Fibroblast of villous mesenchyme (primary cell): ENCODE measurements around the gene SFXN2. TPM values are rescaled to one million over a fixed set of nuclear protein-coding genes. Genes with fewer than 3 reads are reported as not detected.

Experiments
- DNase-seq: peaks from one replicate; pipeline ENCODE4 v3.0.0-alpha.2; 2010; ENCODE audit warnings: low read depth
- H3K4me3 ChIP-seq: 2 replicates; pipeline ENCODE4 v1.5.1; 2011; ENCODE audit warnings: low read depth, mild to moderate bottlenecking, low read length
- total RNA-seq: library from RNA; depleted of rRNA; stranded (reverse); fragments of >200 nt; gene quantifications from 2 replicates; pipeline ENCODE4 v1.2.3, GENCODE V29; 2012
- TF ChIP-seq, protein P1 (sequence below): IDR thresholded peaks from 2 replicates; pipeline ENCODE4 v1.5.1; 2012; ENCODE audit warnings: low read depth, mild to moderate bottlenecking, low read length; ENCODE audit not compliant: insufficient read depth

Gene SFXN2
- total RNA-seq, 1 donor, result 3.5 TPM

DNA sequence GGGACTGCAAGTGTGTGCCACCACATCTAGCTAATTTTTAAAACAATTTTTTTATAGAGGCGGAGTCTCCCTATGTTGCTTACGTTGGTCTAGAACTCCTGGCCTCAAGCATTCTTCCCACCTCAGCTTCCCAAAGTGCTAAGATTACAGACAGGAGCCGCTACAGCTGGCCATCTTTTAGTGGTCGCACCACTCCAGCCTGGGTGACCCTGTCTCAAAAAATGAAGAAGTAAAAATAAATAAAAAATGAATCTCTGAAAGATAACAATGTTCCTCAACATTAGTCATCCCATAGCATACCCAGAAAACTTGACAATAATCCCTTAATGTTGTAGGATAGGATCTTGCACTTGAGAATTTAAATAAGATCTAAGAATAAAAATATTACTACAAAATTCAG lies 47.5 kb downstream of the SFXN2 start:
- H3K4me3 ChIP-seq, result no peak overlapping the region
- TF ChIP-seq, protein P1, sequence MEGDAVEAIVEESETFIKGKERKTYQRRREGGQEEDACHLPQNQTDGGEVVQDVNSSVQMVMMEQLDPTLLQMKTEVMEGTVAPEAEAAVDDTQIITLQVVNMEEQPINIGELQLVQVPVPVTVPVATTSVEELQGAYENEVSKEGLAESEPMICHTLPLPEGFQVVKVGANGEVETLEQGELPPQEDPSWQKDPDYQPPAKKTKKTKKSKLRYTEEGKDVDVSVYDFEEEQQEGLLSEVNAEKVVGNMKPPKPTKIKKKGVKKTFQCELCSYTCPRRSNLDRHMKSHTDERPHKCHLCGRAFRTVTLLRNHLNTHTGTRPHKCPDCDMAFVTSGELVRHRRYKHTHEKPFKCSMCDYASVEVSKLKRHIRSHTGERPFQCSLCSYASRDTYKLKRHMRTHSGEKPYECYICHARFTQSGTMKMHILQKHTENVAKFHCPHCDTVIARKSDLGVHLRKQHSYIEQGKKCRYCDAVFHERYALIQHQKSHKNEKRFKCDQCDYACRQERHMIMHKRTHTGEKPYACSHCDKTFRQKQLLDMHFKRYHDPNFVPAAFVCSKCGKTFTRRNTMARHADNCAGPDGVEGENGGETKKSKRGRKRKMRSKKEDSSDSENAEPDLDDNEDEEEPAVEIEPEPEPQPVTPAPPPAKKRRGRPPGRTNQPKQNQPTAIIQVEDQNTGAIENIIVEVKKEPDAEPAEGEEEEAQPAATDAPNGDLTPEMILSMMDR, result no peak
- no peak for DNase-seq

DNA sequence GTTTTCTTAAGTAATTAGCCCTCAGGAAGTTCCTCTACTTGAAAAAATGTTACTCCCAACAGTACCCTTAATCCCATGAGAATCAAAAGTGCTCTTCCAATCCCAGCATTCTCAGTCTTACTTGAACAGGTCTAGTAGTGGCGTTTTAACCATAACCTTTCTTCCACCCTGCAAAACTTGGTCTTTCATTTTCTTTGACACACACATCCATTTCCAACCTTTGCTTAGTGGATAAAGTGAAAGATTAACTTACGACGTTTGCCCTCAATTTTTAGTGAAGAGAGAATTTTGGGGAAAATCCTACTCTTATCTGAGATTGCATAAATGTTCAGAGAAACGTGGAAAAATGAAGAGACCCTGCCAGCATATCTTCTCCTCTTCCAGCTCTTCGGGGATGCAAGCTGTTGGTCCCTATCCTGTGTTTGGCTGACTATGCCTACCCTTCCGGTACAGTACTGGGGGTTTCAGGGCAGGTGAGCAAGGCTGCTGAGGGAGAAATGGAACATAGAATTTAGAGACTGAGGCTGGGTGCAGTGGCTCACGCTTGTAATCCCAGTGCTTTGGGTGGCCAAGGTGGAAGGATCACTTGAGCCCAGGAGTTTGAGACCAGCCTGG lies 48.1 kb downstream of the SFXN2 start:
- TF ChIP-seq, protein P1, result no peak
- no peak for DNase-seq
- H3K4me3 ChIP-seq, result no peak overlapping the region

DNA sequence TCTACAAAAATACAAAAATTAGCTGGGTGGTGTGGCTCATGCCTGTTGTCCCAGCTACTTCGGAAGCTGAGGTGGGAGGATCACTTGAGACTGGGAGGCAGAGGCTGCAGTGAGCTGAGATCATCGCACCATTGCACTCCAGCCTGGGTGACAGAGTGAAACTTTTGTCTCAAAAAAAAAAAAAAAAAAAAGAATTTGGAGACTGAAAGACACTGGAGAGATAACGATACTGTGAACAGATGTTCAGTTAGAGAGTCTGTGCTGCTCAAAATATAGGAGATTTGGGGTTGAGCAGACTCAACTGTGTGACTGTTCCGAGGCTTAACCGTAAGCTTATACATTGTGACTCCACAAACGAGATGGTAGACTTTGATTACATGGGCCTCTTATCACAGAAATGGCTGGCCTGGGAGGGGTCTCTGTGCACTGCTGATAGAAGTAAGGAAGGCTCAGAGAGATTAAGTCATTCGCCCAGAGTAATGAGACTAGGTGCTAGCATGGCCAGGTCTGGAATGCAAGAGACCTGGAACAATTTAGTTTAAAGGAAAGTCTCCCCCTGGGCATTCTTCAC lies 48.7 kb downstream of the SFXN2 start:
- no peak overlapping the region for H3K4me3 ChIP-seq
- TF ChIP-seq, protein P1, result no peak
- DNase-seq, result no peak

DNA sequence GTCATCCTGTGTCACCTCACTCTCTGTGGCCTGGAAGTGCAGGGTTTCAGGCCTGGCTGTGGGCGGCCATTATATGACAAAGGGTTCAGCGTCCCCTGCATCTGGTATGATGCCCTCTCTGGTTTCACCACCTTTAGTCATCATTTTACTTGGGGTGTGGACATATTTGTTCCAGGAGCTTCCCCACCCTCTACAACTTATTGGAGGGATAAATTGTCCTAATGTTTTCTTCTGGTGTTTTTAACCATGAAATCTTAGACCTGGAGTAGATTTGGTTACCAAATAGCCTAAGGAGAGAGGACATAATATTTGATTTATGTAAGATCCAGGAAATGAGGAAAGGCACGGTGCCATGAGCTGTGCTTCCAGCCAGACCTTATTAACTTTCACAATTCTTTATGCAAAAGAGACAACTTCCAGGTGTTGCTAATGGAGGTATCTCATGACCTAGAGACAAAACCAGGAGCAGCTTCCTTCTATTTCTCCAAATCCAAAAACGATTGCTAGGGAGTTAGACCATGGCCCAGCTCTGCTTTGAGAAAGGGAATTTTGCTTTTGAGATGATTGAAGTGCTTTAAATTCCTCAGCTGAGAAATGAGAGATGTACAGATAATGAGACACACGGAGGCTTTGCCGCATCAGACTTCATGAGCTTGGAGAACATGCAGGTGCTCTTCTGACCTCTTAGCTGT lies 50.2 kb downstream of the SFXN2 start:
- peak; percentile 94 for DNase-seq
- no peak overlapping the region for H3K4me3 ChIP-seq
- TF ChIP-seq, protein P1, result no peak

DNA sequence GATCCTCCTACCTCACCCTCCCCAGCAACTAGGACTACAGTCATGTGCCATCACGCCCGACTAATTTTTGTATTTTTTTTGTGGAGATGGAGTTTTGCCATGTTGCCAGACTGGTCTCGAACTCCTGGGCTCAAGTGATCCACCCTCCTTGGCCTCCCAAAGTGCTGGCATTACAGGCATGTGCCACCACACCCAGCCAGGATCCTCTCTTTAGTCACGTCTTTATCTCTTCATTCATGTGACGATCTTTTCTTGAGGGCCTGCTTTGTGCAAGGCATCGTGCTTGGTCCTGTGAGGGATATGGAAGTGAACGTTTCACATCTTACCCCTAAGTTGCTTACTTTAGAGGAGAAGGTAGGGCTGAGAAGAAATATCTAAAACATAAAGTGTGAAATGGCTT lies 50.9 kb downstream of the SFXN2 start:
- DNase-seq, result no peak
- no peak overlapping the region for H3K4me3 ChIP-seq
- TF ChIP-seq, protein P1, result no peak

DNA sequence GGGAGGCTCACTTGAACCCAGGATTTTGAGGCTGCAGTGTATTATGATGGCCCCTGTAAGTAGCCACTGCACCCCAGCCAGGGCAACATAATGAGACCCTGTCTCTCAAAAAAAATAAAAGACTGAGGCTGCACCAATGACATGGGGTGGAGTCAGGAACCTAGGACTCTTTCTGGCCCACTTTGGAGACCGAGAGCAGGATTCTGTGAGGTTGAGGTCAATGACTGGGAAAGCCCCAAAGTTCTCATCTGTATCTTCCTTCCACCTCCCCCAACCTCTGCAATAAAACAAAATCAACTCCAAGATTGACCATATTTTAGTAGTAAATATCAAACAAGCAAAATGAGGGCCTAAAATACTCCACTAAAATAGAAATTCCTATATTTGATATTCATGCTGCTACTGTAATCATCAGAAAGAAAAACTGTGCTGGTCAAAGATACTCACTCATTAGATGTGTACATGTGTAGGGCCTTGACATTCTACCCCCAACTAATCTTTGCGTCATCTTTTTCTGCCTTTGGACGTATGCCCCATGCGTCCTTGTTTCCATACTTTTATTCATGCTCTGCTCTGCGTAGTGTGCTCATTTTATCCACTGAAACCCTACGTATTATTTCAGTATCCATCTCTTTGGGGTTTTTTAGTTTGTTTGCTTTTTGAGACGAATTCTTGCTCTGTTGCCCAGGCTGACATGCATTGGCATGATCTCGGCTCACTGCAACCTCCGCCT lies 53.2 kb downstream of the SFXN2 start:
- TF ChIP-seq, protein P1, result no peak
- H3K4me3 ChIP-seq, result no peak overlapping the region
- no peak for DNase-seq
